Calu3 (cell line): Measurements from ENCODE around the gene ARHGEF16. TPM values are rescaled to one million over a fixed set of nuclear protein-coding genes. Genes with fewer than 3 reads are reported as not detected.

Experiments used
- BruUV-seq: library from RNA; stranded (reverse); fragments of 400-500 nt; replicated peaks from 2 replicates; lab custom pipeline; 2021; lab: Mats Ljungman, UMichigan
- CTCF ChIA-PET: fragments of 300-600 bp; sonication (Branson Sonifier 250); formaldehyde crosslinking; loops from one replicate; lab custom pipeline; 2022; ENCODE audit warnings: antibody characterized with exemption; lab: Charles Lee
- DNase-seq: peaks from one replicate; pipeline ENCODE4 v3.0.0; 2022
- H3K27ac Mint-ChIP-seq: one replicate; pipeline ENCODE4 v1.8.0; 2022; ENCODE audit warnings: mixed read lengths; ENCODE audit not compliant: unreplicated experiment
- H3K27me3 Mint-ChIP-seq: one replicate; pipeline ENCODE4 v1.8.0; 2022; ENCODE audit warnings: mixed read lengths; ENCODE audit not compliant: unreplicated experiment
- H3K36me3 Mint-ChIP-seq: one replicate; pipeline ENCODE4 v1.8.0; 2022; ENCODE audit warnings: mild to moderate bottlenecking, moderate library complexity, mixed read lengths; ENCODE audit not compliant: insufficient read depth, unreplicated experiment
- H3K4me1 Mint-ChIP-seq: one replicate; pipeline ENCODE4 v1.8.0; 2022; ENCODE audit warnings: mild to moderate bottlenecking, low read depth, mixed read lengths; ENCODE audit not compliant: unreplicated experiment
- H3K4me3 Mint-ChIP-seq: one replicate; pipeline ENCODE4 v1.8.0; 2022; ENCODE audit warnings: mild to moderate bottlenecking, low read depth, moderate library complexity, mixed read lengths; ENCODE audit not compliant: unreplicated experiment
- H3K9me3 Mint-ChIP-seq: one replicate; pipeline ENCODE4 v1.8.0; 2022; ENCODE audit warnings: low read depth, mixed read lengths; ENCODE audit not compliant: unreplicated experiment
- CTCF ChIP-seq: fragments of 200-600 bp; IDR thresholded peaks from one replicate; pipeline ENCODE4 v1.8.0; 2022; ENCODE audit warnings: antibody characterized with exemption; ENCODE audit not compliant: unreplicated experiment
- intact Hi-C: fragments of 100-400 bp; cut with micrococcal nuclease; formaldehyde crosslinking; loops from one replicate; pipeline ENCODE4 v1.10.0; 2022; ENCODE audit not compliant: unreplicated experiment
- total RNA-seq: library from RNA; stranded (reverse); gene quantifications from 2 replicates; pipeline ENCODE4 v1.2.3, GENCODE V29; 2022

The ARHGEF16 gene
- total RNA-seq, 1 experiment from 2014 or later = 24.2 TPM

DNA sequence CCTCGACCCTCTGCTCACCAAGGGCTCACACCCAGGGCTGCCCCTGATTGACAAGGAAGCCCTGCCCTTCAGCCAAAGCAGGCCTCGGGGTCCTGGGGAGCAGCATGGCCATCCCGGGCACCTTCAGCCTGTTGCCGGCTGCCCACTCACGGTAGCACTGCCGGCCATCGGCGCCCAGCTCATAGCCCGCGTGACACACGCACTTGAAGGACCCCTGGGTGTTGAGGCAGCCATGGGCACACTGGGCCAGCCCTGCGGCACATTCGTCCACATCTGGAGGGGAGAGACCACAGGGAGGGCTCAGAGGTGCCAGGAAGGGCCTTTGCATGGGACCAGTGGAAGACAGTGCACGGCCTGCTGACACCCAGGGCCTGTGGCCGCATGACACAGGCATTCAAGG lies 57.4 kb downstream of the ARHGEF16 start:
- Mint-ChIP-seq H3K4me3 (no peak overlapping the region), H3K9me3 (no peaks in the 10 kb centered on the region), H3K4me1 (no peaks in the 10 kb centered on the region), H3K27ac (no peak overlapping the region), H3K27me3 (no peaks in the 10 kb centered on the region), H3K36me3 (no peaks in the 10 kb centered on the region)
- CTCF ChIA-PET = no interaction called here
- no TSS peak for BruUV-seq
- no peak for DNase-seq
- intact Hi-C loops = no loop called here
- no peak for TF ChIP-seq CTCF

- BruUV-seq = no TSS peak
- CTCF ChIA-PET = no interaction called here
- TF ChIP-seq CTCF = no peak
- intact Hi-C loops = no loop called here
- Mint-ChIP-seq H3K4me1 (no peaks in the 10 kb centered on the region), H3K36me3 (peaks cover 5% of the 10 kb centered on the region), H3K9me3 (no peaks in the 10 kb centered on the region), H3K4me3 (no peak overlapping the region), H3K27ac (no peak overlapping the region), H3K27me3 (no peaks in the 10 kb centered on the region)
- DNase-seq = no peak
Measured at GRCh38 chr1:3514404-3514803, 59.9 kb downstream of the ARHGEF16 start.

- no peak for DNase-seq
- TF ChIP-seq CTCF = no peak
- Mint-ChIP-seq H3K4me1 (no peaks in the 10 kb centered on the region), H3K27ac (no peak overlapping the region), H3K27me3 (no peaks in the 10 kb centered on the region), H3K4me3 (no peak overlapping the region), H3K36me3 (peaks cover 5% of the 10 kb centered on the region), H3K9me3 (no peaks in the 10 kb centered on the region)
- no TSS peak for BruUV-seq
- CTCF ChIA-PET = no interaction called here
- intact Hi-C loops = no loop called here
Measured at GRCh38 chr1:3515272-3515671, 60.8 kb downstream of the ARHGEF16 start.

GRCh38 chr1:3515774-3516480 lies 61.5 kb downstream of the ARHGEF16 start:
- Mint-ChIP-seq H3K4me1 (no peaks in the 10 kb centered on the region), H3K4me3 (no peak overlapping the region), H3K27ac (no peak overlapping the region), H3K36me3 (peaks cover 5% of the 10 kb centered on the region), H3K27me3 (no peaks in the 10 kb centered on the region), H3K9me3 (no peaks in the 10 kb centered on the region)
- no peak for DNase-seq
- CTCF ChIA-PET = no interaction called here
- TF ChIP-seq CTCF = no peak
- no TSS peak for BruUV-seq
- intact Hi-C loops = no loop called here
